ENCODE measurements around the gene C16orf95. TPM values are rescaled to one million over a fixed set of nuclear protein-coding genes. Genes with fewer than 3 reads are reported as not detected.

The C16orf95 gene
- total RNA-seq, 1 donor from 2014 or later: 4.8 TPM

DNA sequence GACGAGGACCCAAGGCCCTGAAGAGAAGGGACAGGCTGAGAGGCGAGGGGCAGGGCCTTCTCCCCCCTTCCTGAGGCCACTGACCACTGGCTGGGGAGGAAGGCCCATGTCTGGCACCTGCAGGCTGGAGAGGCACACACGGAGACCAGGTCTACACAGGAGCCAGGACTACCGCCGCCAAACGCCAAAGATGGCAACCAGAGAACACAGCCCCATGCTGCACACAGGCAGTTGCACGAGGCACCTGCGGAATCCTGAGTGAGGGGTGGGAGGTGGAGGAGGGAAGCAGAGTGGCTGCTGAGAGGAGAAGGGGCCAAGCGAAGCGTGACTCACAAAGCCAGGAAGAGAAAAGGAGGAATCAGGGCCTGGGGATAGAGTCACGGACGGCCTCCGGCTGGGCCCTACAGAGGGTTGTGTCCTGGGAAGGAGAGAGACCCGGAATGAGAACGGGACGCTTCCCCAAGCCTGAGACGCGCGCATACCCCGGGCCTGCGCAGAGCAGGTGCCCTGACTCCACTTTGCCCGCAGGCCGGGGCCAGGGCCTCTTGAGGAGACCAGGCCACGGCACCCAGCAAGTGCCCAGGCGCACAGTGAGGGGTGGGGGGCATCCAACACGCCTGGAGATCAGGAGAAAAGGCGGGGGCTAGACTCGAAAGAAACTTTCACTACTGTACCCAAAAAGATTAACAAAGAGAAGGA, 28.7 kb upstream of the C16orf95 start:
- Histone ChIP-seq H3K4me2 (peak overlapping the region; percentile 22), H3K9ac (no peak overlapping the region), H3K27ac (peak overlapping the region; percentile 74), H3F3A (ENCODE audit: low read depth) (peaks cover 11% of the 10 kb centered on the region), H3K4me1 (peaks cover 35% of the 10 kb centered on the region), H3K79me2 (ENCODE audit: low read depth) (no peaks in the 10 kb centered on the region), H2AFZ (replicated peaks) (no peak overlapping the region), H3K4me3 (no peak overlapping the region), H3K9me3 (ENCODE audit: low read depth) (no peaks in the 10 kb centered on the region), H3K36me3 (no peaks in the 10 kb centered on the region), H3K27me3 (no peaks in the 10 kb centered on the region), H4K20me1 (ENCODE audit: low read depth) (peaks cover 4% of the 10 kb centered on the region)
- peak; percentile 44 for DNase-seq (ENCODE audit: low spot score)
- H3K36me3 Mint-ChIP-seq: peaks cover 8% of the 10 kb centered on the region
- peaks cover 44% of the 10 kb centered on the region for H3K4me1 Mint-ChIP-seq
- no peak overlapping the region for H3K4me3 Mint-ChIP-seq
- TF ChIP-seq EZH2phosphoT487 (IDR thresholded peaks at IDR 0.05) (no peak), EZH2 (IDR thresholded peaks at IDR 0.05) (no peak)
- TF ChIP-seq, protein P1, sequence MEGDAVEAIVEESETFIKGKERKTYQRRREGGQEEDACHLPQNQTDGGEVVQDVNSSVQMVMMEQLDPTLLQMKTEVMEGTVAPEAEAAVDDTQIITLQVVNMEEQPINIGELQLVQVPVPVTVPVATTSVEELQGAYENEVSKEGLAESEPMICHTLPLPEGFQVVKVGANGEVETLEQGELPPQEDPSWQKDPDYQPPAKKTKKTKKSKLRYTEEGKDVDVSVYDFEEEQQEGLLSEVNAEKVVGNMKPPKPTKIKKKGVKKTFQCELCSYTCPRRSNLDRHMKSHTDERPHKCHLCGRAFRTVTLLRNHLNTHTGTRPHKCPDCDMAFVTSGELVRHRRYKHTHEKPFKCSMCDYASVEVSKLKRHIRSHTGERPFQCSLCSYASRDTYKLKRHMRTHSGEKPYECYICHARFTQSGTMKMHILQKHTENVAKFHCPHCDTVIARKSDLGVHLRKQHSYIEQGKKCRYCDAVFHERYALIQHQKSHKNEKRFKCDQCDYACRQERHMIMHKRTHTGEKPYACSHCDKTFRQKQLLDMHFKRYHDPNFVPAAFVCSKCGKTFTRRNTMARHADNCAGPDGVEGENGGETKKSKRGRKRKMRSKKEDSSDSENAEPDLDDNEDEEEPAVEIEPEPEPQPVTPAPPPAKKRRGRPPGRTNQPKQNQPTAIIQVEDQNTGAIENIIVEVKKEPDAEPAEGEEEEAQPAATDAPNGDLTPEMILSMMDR (IDR thresholded peaks at IDR 0.05): no peak
- peak overlapping the region; percentile 83 for H3K27ac Mint-ChIP-seq
- H3K9me3 Mint-ChIP-seq: no peaks in the 10 kb centered on the region
- peaks cover 7% of the 10 kb centered on the region for H3K27me3 Mint-ChIP-seq (ENCODE audit: insufficient read depth, low read depth)

DNA sequence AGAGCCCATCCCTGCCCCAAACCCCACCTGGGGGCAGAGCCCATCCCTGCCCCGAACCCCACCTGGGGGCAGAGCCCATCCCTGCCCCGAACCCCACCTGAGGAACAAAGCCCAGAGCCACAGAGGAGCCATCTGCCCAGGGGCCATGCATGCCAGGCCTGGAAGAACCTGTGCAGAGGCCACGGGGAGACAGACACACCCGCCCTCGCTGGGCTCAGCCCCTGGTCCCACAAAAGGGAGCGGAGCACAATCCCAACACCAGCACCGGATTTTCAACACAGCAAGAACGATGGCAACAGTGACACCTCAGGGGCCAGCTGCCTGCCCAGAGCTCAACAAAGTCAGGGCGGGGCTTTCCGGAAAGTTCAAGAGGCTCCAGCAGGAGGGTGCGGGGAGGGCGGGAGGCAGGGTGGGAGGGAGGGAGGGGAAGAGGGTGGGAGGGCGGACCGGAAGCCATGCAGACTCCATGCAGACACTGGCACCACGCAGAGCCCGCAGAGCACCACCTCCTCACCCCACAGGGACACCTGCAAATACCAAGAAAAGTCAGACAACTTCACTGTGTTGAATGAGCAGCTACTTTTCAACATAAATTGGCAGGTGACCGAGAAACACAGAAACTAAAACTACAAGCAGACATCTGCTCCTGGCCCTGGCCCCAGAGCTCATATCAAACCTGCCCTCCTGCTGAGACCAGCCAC, 27.9 kb upstream of the C16orf95 start:
- DNase-seq (ENCODE audit: low spot score): no peak
- Mint-ChIP-seq H3K36me3 (peaks cover 8% of the 10 kb centered on the region), H3K27me3 (ENCODE audit: insufficient read depth, low read depth) (peaks cover 7% of the 10 kb centered on the region), H3K4me3 (no peak overlapping the region), H3K4me1 (peaks cover 37% of the 10 kb centered on the region), H3K27ac (peak overlapping the region; percentile 78), H3K9me3 (no peaks in the 10 kb centered on the region)
- Histone ChIP-seq H3K9ac (no peak overlapping the region), H3K27ac (no peak overlapping the region), H3K36me3 (no peaks in the 10 kb centered on the region), H4K20me1 (ENCODE audit: low read depth) (peaks cover 4% of the 10 kb centered on the region), H3K27me3 (no peaks in the 10 kb centered on the region), H3K4me3 (no peak overlapping the region), H3K4me2 (peak overlapping the region; percentile 6), H3K79me2 (ENCODE audit: low read depth) (no peaks in the 10 kb centered on the region), H3K4me1 (peaks cover 35% of the 10 kb centered on the region), H3K9me3 (ENCODE audit: low read depth) (no peaks in the 10 kb centered on the region), H3F3A (ENCODE audit: low read depth) (peaks cover 11% of the 10 kb centered on the region), H2AFZ (replicated peaks) (no peak overlapping the region)
- TF ChIP-seq EZH2phosphoT487 (IDR thresholded peaks at IDR 0.05): no peak
- no peak for TF ChIP-seq EZH2 (IDR thresholded peaks at IDR 0.05)
- TF ChIP-seq, protein P1 (IDR thresholded peaks at IDR 0.05): no peak

DNA sequence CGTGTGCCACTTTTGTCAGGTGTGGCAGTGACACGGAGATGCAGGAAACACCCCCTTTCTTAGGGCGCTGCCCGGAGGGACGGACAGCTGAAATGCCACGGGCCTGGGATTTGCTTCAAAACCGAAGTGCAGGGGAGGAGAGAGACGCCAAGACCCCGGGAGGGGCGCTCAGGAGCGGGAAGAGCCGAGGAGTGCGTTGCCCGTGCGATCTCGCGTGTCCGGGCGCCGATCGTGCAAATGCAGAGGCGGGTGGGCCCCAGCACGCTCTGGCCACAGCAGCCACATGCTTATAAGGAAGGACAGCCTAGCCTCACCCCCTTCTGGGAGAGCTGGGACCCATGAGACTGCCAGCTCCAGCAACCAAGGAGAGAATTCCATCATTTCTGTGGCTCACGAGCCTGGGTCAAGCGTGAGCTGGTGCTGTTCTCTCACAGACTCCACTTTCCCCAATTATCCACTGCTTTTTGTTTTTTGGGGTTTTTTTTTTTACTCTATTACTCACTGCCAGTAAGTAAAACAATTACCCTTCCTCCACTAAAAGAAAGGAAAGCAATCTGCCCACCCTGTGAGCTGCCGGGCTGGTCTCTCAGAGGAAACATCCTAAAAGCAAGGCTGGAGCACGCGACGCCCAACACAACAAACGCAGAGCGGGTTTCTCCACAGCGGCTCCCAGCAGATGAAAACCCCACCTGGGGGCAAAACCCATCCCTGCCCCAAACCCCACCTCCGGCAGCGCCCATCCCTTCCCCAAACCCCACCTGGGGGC, 27.2 kb upstream of the C16orf95 start:
- H3F3A ChIP-seq (ENCODE audit: low read depth): peaks cover 11% of the 10 kb centered on the region

More for the DNA sequence above, 27.2 kb upstream of the C16orf95 start:
- Histone ChIP-seq H3K9ac (no peak overlapping the region), H3K4me1 (peaks cover 35% of the 10 kb centered on the region), H4K20me1 (ENCODE audit: low read depth) (peaks cover 4% of the 10 kb centered on the region), H3K27ac (no peak overlapping the region), H3K4me2 (peak overlapping the region; percentile 6), H3K9me3 (ENCODE audit: low read depth) (no peaks in the 10 kb centered on the region), H3K27me3 (no peaks in the 10 kb centered on the region), H3K4me3 (no peak overlapping the region), H3K36me3 (no peaks in the 10 kb centered on the region), H2AFZ (replicated peaks) (no peak overlapping the region), H3K79me2 (ENCODE audit: low read depth) (no peaks in the 10 kb centered on the region)
- no peak for DNase-seq (ENCODE audit: low spot score)
- TF ChIP-seq EZH2 (IDR thresholded peaks at IDR 0.05) (no peak), EZH2phosphoT487 (IDR thresholded peaks at IDR 0.05) (no peak)
- TF ChIP-seq, protein P1 (IDR thresholded peaks at IDR 0.05): no peak
- Mint-ChIP-seq H3K27ac (peak overlapping the region; percentile 66), H3K4me1 (peaks cover 33% of the 10 kb centered on the region), H3K9me3 (no peaks in the 10 kb centered on the region), H3K27me3 (ENCODE audit: insufficient read depth, low read depth) (peaks cover 7% of the 10 kb centered on the region), H3K4me3 (no peak overlapping the region), H3K36me3 (peaks cover 8% of the 10 kb centered on the region)
